ENCODE data around the gene SCUBE2. TPM values are rescaled to one million over a fixed set of nuclear protein-coding genes. Genes with fewer than 3 reads are reported as not detected.

The SCUBE2 gene
- total RNA-seq, 1 donor from 2014 or later = 5.0 TPM

GRCh38 chr11:9076661-9077060 is 14.7 kb downstream of the SCUBE2 start:
- H3K27me3 Mint-ChIP-seq (ENCODE audit: low read depth) = no peaks in the 10 kb centered on the region
- H3K36me3 Mint-ChIP-seq (ENCODE audit: low read depth) = no peaks in the 10 kb centered on the region
- H3K27ac Mint-ChIP-seq (ENCODE audit: unreplicated experiment) = no peak overlapping the region
- no peak for DNase-seq (ENCODE audit: low spot score)
- no peak for TF ChIP-seq CTCF (IDR thresholded peaks at IDR 0.05)
- H3K4me1 Mint-ChIP-seq (ENCODE audit: low read depth) = no peaks in the 10 kb centered on the region
- H3K4me3 Mint-ChIP-seq (ENCODE audit: unreplicated experiment) = no peak overlapping the region
- peaks cover 3% of the 10 kb centered on the region for H3K9me3 Mint-ChIP-seq (ENCODE audit: low read depth)

GRCh38 chr11:9076046-9076445 is 15.4 kb downstream of the SCUBE2 start:
- Mint-ChIP-seq H3K4me1 (ENCODE audit: low read depth) (no peaks in the 10 kb centered on the region), H3K27ac (ENCODE audit: unreplicated experiment) (no peak overlapping the region), H3K9me3 (ENCODE audit: low read depth) (peaks cover under 1% of the 10 kb centered on the region), H3K27me3 (ENCODE audit: low read depth) (no peaks in the 10 kb centered on the region), H3K4me3 (ENCODE audit: unreplicated experiment) (no peak overlapping the region), H3K36me3 (ENCODE audit: low read depth) (no peaks in the 10 kb centered on the region)
- no peak for TF ChIP-seq CTCF (IDR thresholded peaks at IDR 0.05)
- DNase-seq (ENCODE audit: low spot score) = no peak

- no peak overlapping the region for H3K4me3 Mint-ChIP-seq (ENCODE audit: unreplicated experiment)
- H3K27ac Mint-ChIP-seq (ENCODE audit: unreplicated experiment) = no peak overlapping the region
- H3K9me3 Mint-ChIP-seq (ENCODE audit: low read depth) = no peaks in the 10 kb centered on the region
- H3K36me3 Mint-ChIP-seq (ENCODE audit: low read depth) = no peaks in the 10 kb centered on the region
- H3K4me1 Mint-ChIP-seq (ENCODE audit: low read depth) = no peaks in the 10 kb centered on the region
- H3K27me3 Mint-ChIP-seq (ENCODE audit: low read depth) = no peaks in the 10 kb centered on the region
- no peak for TF ChIP-seq CTCF (IDR thresholded peaks at IDR 0.05)
- DNase-seq (ENCODE audit: low spot score) = no peak
Observed at GRCh38 chr11:9075556-9075955, 15.8 kb downstream of the SCUBE2 start.

- H3K4me3 Mint-ChIP-seq (ENCODE audit: unreplicated experiment) = no peak overlapping the region
- no peaks in the 10 kb centered on the region for H3K9me3 Mint-ChIP-seq (ENCODE audit: low read depth)
- no peaks in the 10 kb centered on the region for H3K4me1 Mint-ChIP-seq (ENCODE audit: low read depth)
- H3K27me3 Mint-ChIP-seq (ENCODE audit: low read depth) = no peaks in the 10 kb centered on the region
- no peak for DNase-seq (ENCODE audit: low spot score)
- TF ChIP-seq CTCF (IDR thresholded peaks at IDR 0.05) = no peak
- H3K36me3 Mint-ChIP-seq (ENCODE audit: low read depth) = peaks cover 3% of the 10 kb centered on the region
- no peak overlapping the region for H3K27ac Mint-ChIP-seq (ENCODE audit: unreplicated experiment)
Observed at GRCh38 chr11:9074338-9075029, 16.9 kb downstream of the SCUBE2 start.

GRCh38 chr11:9073466-9074225 is 17.8 kb downstream of the SCUBE2 start:
- peaks cover 7% of the 10 kb centered on the region for H3K36me3 Mint-ChIP-seq (ENCODE audit: low read depth)
- no peaks in the 10 kb centered on the region for H3K4me1 Mint-ChIP-seq (ENCODE audit: low read depth)
- no peaks in the 10 kb centered on the region for H3K9me3 Mint-ChIP-seq (ENCODE audit: low read depth)
- no peak overlapping the region for H3K27ac Mint-ChIP-seq (ENCODE audit: unreplicated experiment)
- no peak for TF ChIP-seq CTCF (IDR thresholded peaks at IDR 0.05)
- no peaks in the 10 kb centered on the region for H3K27me3 Mint-ChIP-seq (ENCODE audit: low read depth)
- H3K4me3 Mint-ChIP-seq (ENCODE audit: unreplicated experiment) = no peak overlapping the region
- DNase-seq (ENCODE audit: low spot score) = no peak
